ENCODE results near the gene GPR137B.
A peak's percentile ranks its signal among the peaks of the same experiment; 100 is the strongest.
"Not testable (repeated sequence)": the region's sequence is repeated elsewhere in the genome, so short reads cannot be mapped to it uniquely, and the experiment has no call there.

Gene GPR137B

DNA sequence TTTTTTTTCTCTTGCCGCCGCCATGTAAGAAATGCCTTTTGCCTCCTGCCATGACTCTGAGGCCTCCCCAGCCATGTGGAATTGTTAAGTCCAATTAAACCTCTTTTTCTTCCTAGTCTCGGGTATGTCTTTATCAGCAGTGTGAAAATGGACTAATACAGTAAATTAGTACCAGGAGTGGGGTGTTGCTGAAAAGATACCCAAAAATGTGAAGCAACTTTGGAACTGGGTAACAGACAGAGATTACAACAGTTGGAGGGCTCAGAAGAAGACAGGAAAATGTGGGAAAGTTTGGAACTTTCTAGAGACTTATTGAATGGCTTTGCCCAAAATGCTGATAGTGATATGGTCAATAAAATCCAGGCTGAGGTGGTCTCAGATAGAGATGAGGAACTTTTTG lies 19.4 kb downstream of the GPR137B start:
- not testable (repeated sequence) for DNase-seq

DNA sequence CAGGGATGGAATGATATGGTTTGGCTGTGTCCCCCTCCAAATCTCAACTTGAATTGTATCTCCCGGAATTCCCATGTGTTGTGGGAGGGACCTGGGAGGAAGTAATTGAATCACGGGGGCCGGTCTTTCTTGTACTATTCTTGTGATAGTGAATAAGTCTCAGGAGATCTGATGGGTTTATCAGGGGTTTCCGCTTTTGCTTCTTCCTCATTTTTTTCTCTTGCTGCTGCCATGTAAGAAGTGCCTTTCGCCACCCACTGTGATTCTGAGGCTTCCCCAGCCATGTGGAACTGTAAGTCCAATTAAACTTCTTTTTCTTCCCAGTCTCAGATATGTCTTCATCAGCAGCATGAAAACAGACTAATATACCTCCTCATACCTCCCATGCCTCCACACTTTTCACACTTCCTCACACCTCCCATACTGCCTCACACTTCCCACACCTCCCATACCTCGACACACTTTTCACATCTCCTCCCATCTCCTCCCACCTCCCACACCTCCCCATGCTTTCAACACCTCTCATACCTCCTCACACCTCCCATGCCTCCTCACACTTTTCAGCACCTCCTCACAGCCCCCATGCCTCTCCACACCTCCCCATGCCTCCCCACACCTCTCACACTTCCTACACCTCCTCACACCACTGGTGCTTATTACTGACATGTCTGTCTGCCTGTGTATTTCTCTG lies 21.3 kb downstream of the GPR137B start:
- no peak for DNase-seq

DNA sequence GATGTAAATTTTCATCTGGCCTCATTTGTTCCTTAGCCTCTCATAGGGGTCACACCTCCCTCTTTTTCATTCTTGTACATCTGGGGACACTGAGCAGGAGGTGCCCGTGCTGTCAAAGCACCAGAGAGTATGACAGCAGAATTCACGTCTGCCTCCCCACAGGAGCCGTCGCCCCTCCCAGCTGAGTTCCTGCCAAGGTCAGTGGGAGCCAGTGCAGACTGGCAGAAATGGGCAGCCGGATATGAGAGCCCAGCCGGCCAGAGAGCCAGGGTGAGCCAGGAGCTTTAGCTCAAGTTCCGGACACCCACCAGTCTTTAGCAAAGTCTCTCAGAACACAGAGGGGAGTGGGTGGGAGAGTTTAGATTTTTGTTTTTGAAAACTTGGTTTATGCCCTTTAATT lies 21.9 kb downstream of the GPR137B start:
- DNase-seq: no peak

DNA sequence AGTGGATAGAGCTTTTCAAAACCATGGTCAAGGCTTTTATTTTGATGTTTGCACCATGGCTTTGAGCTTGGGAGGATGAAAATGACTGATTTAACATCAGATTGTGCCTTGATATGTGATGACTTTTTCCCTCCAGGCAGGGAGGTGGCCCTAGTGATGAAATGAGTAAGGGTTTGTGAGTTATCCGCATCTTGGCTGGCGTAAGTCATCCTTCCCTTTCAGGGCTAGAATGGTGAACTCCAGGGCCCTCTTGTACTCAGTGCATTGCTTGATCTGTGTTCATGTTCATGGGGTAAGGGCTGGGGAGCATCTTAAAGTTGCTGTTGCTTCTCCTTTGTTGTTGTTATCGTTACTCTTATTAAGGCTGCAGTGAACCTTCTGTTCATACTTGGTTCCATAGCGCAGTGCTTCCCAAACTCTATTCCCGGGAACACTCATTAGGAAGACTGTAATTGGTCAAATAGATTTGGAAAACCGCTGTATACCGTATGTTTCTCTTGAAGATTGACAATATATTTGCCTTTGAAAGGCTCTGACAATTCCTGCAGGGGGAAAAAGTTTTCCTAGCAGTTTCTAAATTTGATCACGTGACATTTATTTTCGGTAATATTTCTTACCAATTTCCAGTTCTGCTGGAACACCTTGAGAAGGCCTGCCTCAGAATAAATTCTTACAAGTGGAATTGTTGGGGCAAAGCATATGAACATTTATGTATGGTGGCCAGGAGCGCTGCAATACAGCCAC lies 23.1 kb downstream of the GPR137B start:
- DNase-seq: no peak

GRCh38 chr1:236166041-236166440 lies 23.7 kb downstream of the GPR137B start:
- no peak for DNase-seq

GRCh38 chr1:236167154-236167553 lies 24.8 kb downstream of the GPR137B start:
- no peak for DNase-seq

- DNase-seq: no peak
Measured at GRCh38 chr1:236167578-236167977, 25.2 kb downstream of the GPR137B start.

GRCh38 chr1:236168716-236169429 lies 26.5 kb downstream of the GPR137B start:
- DNase-seq: peak; percentile 32

GRCh38 chr1:236172041-236172579 lies 29.8 kb downstream of the GPR137B start:
- no peak for DNase-seq

GRCh38 chr1:236173174-236173767 lies 30.9 kb downstream of the GPR137B start:
- DNase-seq: no peak

DNA sequence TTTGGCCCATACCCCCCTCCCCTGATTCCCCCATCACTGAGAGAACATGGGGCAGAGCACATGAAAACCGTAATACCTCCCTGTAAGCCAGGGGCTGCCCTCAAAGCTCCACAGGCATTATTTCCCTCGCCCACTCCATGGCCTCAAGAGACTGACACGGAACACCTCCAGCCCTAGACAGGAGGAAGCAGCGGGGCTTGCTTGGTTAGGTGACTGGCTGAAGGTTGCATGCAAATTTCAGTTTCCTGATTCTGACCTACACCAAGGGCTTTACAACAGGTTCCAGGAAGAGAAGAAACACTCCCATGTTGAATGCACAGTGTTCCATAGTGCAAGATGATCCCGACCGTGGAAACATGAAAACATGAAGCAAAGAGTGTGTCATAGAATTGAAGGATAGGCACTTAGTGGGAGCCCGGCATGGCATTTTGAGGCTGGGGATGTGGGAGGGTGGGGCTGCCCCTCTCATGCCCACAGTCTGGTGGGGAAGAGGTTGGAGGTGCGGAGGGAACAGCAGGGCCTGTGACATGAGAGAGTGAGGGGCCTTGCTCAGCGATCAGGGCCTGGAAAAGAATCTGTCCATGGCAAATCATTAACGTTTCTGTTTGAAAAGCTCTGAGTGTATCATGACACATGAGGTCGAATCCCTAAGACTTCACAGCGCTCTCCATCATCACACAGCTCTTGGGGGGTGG lies 33.5 kb downstream of the GPR137B start:
- no peak for DNase-seq

DNA sequence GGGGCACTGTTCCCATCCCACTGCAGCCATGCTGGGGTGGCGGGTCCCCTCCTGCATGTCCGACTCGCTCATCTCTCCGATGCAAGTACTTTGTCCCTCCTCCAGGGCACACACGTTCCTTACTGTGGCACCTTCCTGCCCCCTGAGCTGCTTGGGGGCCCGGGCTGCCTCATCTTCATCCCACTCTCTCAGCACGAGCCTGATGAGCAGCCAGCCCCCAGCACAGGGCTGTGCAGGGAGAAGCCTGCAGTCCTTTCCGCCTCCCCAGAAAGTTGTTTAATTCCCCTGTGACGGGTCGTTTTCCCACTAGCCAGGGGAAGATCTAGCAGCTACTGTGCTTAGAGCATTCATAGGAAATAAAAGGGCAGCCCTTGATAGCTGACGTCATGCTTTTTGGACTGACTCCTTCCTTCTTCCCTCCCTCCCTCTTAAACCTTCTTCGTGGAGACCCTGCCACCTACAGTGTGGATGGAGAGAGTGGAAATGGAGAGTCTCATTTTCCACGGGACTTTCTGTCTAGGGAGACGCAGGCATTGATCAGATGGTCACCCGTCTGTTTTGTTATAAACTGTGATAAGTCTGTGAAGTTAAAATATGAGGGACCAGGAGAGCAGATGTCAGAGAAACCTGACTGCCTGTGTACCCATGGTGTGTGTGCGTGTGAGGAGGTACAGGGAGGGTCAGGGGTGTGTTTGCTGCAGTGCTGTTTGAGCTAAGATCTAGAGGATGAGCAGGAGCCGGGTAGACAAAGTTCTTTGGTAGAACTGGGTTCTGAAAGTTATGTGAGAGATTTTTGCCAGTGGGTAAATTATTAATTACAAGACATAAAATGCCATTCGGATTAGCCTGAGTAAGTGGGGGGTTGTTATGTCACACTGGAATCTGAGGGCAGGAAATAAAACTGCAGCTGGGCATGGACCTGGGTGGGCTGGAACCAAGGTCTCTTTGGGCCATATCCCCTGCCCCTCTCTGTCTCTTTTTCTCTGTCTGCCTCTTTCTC lies 34.3 kb downstream of the GPR137B start:
- DNase-seq: peak; percentile 7

GRCh38 chr1:236179634-236180033 lies 37.3 kb downstream of the GPR137B start:
- DNase-seq: no peak

DNA sequence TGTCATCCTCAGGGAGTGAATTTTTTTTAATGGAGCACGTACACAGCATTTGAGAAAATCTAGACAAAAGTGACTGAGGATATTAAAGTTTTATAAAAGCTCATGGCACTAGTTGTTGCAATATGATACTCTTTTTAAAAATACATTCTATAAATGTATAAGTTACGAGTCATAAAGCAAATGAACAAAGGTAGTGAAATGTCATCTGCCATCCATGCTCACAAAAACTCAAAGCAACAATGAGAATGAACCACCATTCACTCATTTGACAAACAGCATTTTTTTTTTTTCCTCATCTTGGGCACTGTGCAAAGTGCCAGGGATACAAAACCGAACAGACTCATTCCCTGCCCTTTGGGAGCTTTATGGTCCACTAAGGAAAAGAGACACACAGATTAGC lies 38.7 kb downstream of the GPR137B start:
- DNase-seq: peak; percentile 30

DNA sequence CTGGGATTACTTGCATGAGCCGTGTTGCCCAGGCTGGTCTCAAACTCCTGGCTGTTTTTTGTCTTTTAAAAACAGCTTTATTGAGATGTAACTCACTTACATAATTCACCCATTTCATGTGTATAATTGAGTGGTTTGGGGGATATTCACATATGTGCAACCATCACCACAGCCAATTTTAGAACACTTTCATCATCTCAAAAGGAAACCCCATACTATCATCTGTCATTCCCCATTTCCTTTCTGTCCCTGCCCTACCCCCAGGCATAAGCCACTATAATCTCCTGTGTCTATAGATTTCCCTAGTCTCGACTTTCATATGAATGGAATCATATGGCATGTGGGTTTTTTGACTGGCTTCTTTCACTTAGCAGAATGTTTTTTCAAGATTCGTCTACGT lies 43.3 kb downstream of the GPR137B start:
- no peak for DNase-seq

GRCh38 chr1:236186471-236186870 lies 44.1 kb downstream of the GPR137B start:
- DNase-seq: not testable (repeated sequence)

- not testable (repeated sequence) for DNase-seq
Measured at GRCh38 chr1:236188084-236188483, 45.7 kb downstream of the GPR137B start.

- DNase-seq: no peak
Measured at GRCh38 chr1:236193184-236193583, 50.8 kb downstream of the GPR137B start.

- DNase-seq: no peak
Measured at GRCh38 chr1:236200925-236201324, 58.6 kb downstream of the GPR137B start.

DNA sequence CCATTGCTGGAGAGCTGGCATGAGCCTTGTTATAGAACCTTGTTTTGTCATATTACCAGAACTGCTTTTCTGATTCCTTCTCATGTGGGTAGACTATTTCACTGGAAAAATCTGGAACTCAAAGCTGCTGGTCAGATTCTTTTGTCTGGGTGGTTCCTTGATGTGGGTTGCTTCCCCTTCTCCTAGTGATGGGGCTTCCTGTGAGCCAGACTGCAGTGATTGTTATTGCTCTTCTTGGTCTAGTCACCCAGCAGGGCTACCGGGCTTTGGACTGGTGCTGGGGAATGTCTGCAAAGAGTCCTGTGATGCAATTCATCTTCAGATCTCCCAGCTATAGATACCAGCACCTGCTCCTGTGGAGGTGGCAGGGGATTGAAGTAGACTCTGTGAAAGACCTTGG lies 59.4 kb downstream of the GPR137B start:
- no peak for DNase-seq

GRCh38 chr1:236204039-236204438 lies 61.7 kb downstream of the GPR137B start:
- no peak for DNase-seq

Measured in EL (cell line).